HepG2 (cell line): ENCODE results near the gene ZBTB47. TPM values are rescaled to one million over a fixed set of nuclear protein-coding genes. Genes with fewer than 3 reads are reported as not detected.

Experiments used
- ATAC-seq: fragments of 200-7000 bp; cut with Tn5 transposase; 3 replicates; pipeline ENCODE4 v1.9.1; 2020; ENCODE audit warnings: mild to moderate bottlenecking, moderate library complexity
- BruUV-seq: library from RNA; stranded (reverse); fragments of 400-500 nt; replicated peaks from 2 replicates; lab custom pipeline; 2021; lab: Mats Ljungman, UMichigan
- CTCF ChIA-PET: fragments of 300-600 bp; formaldehyde crosslinking; extraction: SDS; loops from one replicate; lab custom pipeline; 2021; ENCODE audit warnings: low total read pairs, inconsistent platforms, low intra/inter-chr PET ratio; lab: Yijun Ruan, JAX
- POLR2A ChIA-PET: fragments of 350-600 bp; sonication (Branson Sonifier 250); formaldehyde crosslinking; loops from one replicate; lab custom pipeline; 2020; ENCODE audit warnings: antibody characterized with exemption, inconsistent platforms; lab: Yijun Ruan, JAX
- DNase-seq: peaks from one replicate; pipeline ENCODE4 v3.0.0-alpha.2; 2015; ENCODE audit warnings: low spot score
- FAIRE-seq: peaks from 3 replicates; lab custom pipeline; 2011; peaks lifted over from hg19 to GRCh38; lab: Jason Lieb, UNC
- H2AFZ ChIP-seq: one replicate; pipeline ENCODE4 v1.6.1; 2011; ENCODE audit warnings: low read length, inconsistent platforms
- H3K27ac ChIP-seq: fragments of 300-600 bp; 3 replicates; pipeline ENCODE4 v1.8.0; 2011; ENCODE audit warnings: mixed run types, mild to moderate bottlenecking, mixed read lengths, low read length, inconsistent platforms; ENCODE audit not compliant: insufficient read depth; ENCODE audit errors: extremely low read length
- H3K27me3 ChIP-seq, 2 experiments: fragments of 200-600 bp in 1 of 2; 2 replicates in 1 of 2; 3 replicates in 1 of 2; pipeline versions ENCODE4 v1.6.0 to v1.8.0; 2011; ENCODE audit warnings: low read length in 2 of 2, mild to moderate bottlenecking in 2 of 2, moderate library complexity in 2 of 2, inconsistent platforms in 1 of 2; ENCODE audit not compliant: insufficient read depth in 2 of 2, control insufficient read depth in 1 of 2
- H3K36me3 ChIP-seq, 2 experiments: fragments of 200-600 bp in 1 of 2; replicated peaks in 1 of 2; 2 replicates in 1 of 2; 3 replicates in 1 of 2; pipeline versions ENCODE4 v1.5.1 to v1.8.0; 2011; ENCODE audit warnings: low read length in 2 of 2, inconsistent platforms in 1 of 2; ENCODE audit not compliant: insufficient read depth in 2 of 2, control insufficient read depth in 1 of 2
- H3K4me1 ChIP-seq: 2 replicates; pipeline ENCODE4 v1.5.1; 2012; ENCODE audit warnings: low read length, inconsistent platforms; ENCODE audit not compliant: insufficient read depth
- H3K4me2 ChIP-seq: 2 replicates; pipeline ENCODE4 v1.6.0; 2011; ENCODE audit warnings: low read depth, low read length, inconsistent platforms
- H3K4me3 ChIP-seq, 3 experiments: fragments of 200-600 bp in 1 of 3; sonication (generic), shearing (Covaris generic) in 1 of 3; replicated peaks in 1 of 3; 2 replicates each; pipeline ENCODE4 v1.5.1; 2011 to 2016; ENCODE audit warnings: low read length in 3 of 3, inconsistent platforms in 2 of 3, low read depth in 2 of 3, mild to moderate bottlenecking in 2 of 3, control low read depth in 1 of 3, mixed read lengths in 1 of 3; ENCODE audit not compliant: insufficient read depth in 1 of 3
- H3K79me2 ChIP-seq: one replicate; pipeline ENCODE4 v1.6.1; 2011; ENCODE audit warnings: low read length, inconsistent platforms; ENCODE audit not compliant: insufficient read depth
- H3K9ac ChIP-seq: 2 replicates; pipeline ENCODE4 v1.6.0; 2011; ENCODE audit warnings: mild to moderate bottlenecking, low read depth, low read length, inconsistent platforms; ENCODE audit not compliant: insufficient read depth
- H3K9me3 ChIP-seq: 2 replicates; pipeline ENCODE4 v1.5.1; 2012; ENCODE audit warnings: mild to moderate bottlenecking, low read length
- H4K20me1 ChIP-seq: 2 replicates; pipeline ENCODE4 v1.6.0; 2011; ENCODE audit warnings: inconsistent platforms, mild to moderate bottlenecking, low read length, moderate library complexity; ENCODE audit not compliant: insufficient read depth
- ARNT2 ChIP-seq: sonication (generic); formaldehyde crosslinking; IDR thresholded peaks from 2 replicates; pipeline ENCODE4 v1.8.0; 2022; ENCODE audit warnings: mild to moderate bottlenecking, low read depth, missing genetic modification reagents, moderate library complexity
- KLF11 ChIP-seq: IDR thresholded peaks from 2 replicates; pipeline ENCODE4 v1.6.1; 2016; ENCODE audit warnings: missing compliant biosample characterization
- MAFG ChIP-seq: sonication (generic); formaldehyde crosslinking; IDR thresholded peaks from 2 replicates; pipeline ENCODE4 v1.5.1; 2020; ENCODE audit warnings: mild to moderate bottlenecking, missing genetic modification reagents
- MED8 ChIP-seq: sonication (generic); formaldehyde crosslinking; IDR thresholded peaks from 2 replicates; pipeline ENCODE4 v1.8.1; 2023; ENCODE audit warnings: mild to moderate bottlenecking, missing genetic modification reagents; ENCODE audit not compliant: insufficient replicate concordance
- NFATC3 ChIP-seq: sonication (generic); formaldehyde crosslinking; IDR thresholded peaks from 2 replicates; pipeline ENCODE4 v1.5.1; 2020; ENCODE audit warnings: mild to moderate bottlenecking, missing genetic modification reagents
- NFE2L2 ChIP-seq: fragments of 150-350 bp; IDR thresholded peaks from 2 replicates; pipeline ENCODE4 v1.6.1; 2014; ENCODE audit warnings: low read length
- PPARG ChIP-seq: conservative IDR thresholded peaks from 2 replicates; pipeline ENCODE4 v1.6.1; 2016; ENCODE audit warnings: missing biosample characterization, missing genetic modification reagents
- RAD21 ChIP-seq: fragments of 450-650 bp; formaldehyde crosslinking; IDR thresholded peaks from 2 replicates; pipeline ENCODE4 v1.5.0; 2020; ENCODE audit warnings: mild to moderate bottlenecking
- RBM22 ChIP-seq: fragments of 200-400 bp; formaldehyde crosslinking; optimal IDR thresholded peaks from 2 replicates; pipeline ENCODE3; 2017; ENCODE audit warnings: mild to moderate bottlenecking, low read length, moderate library complexity
- SMARCE1 ChIP-seq: fragments of 450-650 bp; IDR thresholded peaks from 2 replicates; pipeline ENCODE4 v1.6.1; 2017; ENCODE audit warnings: borderline replicate concordance
- ZNF331 ChIP-seq: sonication (generic); formaldehyde crosslinking; IDR thresholded peaks from 2 replicates; pipeline ENCODE4 v1.4.0; 2020; ENCODE audit warnings: missing genetic modification reagents
- ZNF333 ChIP-seq: sonication (generic); formaldehyde crosslinking; IDR thresholded peaks from 2 replicates; pipeline ENCODE4 v1.4.0; 2020; ENCODE audit warnings: mild to moderate bottlenecking, missing genetic modification reagents, borderline replicate concordance
- ZNF34 ChIP-seq: sonication (generic); formaldehyde crosslinking; IDR thresholded peaks from 2 replicates; pipeline ENCODE4 v1.4.0; 2020; ENCODE audit warnings: mild to moderate bottlenecking, missing genetic modification reagents, borderline replicate concordance
- ZNF430 ChIP-seq: sonication (generic); formaldehyde crosslinking; IDR thresholded peaks from 2 replicates; pipeline ENCODE4 v1.9.0; 2021; ENCODE audit warnings: mild to moderate bottlenecking, missing genetic modification reagents
- ZNF451 ChIP-seq: sonication (generic); formaldehyde crosslinking; IDR thresholded peaks from 2 replicates; pipeline ENCODE4 v1.5.0; 2020; ENCODE audit warnings: mild to moderate bottlenecking, missing genetic modification reagents
- ZNF546 ChIP-seq: sonication (generic); formaldehyde crosslinking; conservative IDR thresholded peaks from 2 replicates; pipeline ENCODE4 v1.8.1; 2023; ENCODE audit warnings: mild to moderate bottlenecking, missing genetic modification reagents
- ZNF878 ChIP-seq: sonication (generic); formaldehyde crosslinking; IDR thresholded peaks from 2 replicates; pipeline ENCODE4 v1.8.1; 2023; ENCODE audit warnings: mild to moderate bottlenecking, missing genetic modification reagents, moderate library complexity
- ZSCAN29 ChIP-seq: sonication (generic); formaldehyde crosslinking; conservative IDR thresholded peaks from 2 replicates; pipeline ENCODE4 v1.4.0; 2020; ENCODE audit warnings: mild to moderate bottlenecking, missing genetic modification reagents
- WGBS: methylation state at CpG from one replicate; pipeline ENCODE4 v1.1.6; 2017; ENCODE audit warnings: low lambda C conversion rate; 5-methylcytosine and 5-hydroxymethylcytosine counted together
- in situ Hi-C: cut with HindIII; loops from 2 replicates; pipeline ENCODE4 v1.10.0; 2017; ENCODE audit warnings: low pct_unique_long_range_greater_than_20kb; ENCODE audit not compliant: extremely low pct_ligation_motif_present
- intact Hi-C: fragments of 100-400 bp; cut with micrococcal nuclease; formaldehyde crosslinking; loops from one replicate; pipeline ENCODE4 v1.10.0; 2022; ENCODE audit not compliant: unreplicated experiment
- polyA plus RNA-seq, 8 experiments: library from polyadenylated mRNA; depleted of rRNA in 3 of 8; stranded (reverse) in 7 of 8; unstranded in 1 of 8; fragments of >200 nt; fragmentation: Illumina TruSeq in 4 of 8; extraction: Trizol in 4 of 8; gene quantifications; 2 replicates each; pipeline versions ENCODE4 v1.2.1 to v1.2.3, GENCODE V29; 2011 to 2016; ENCODE audit warnings: low read depth in 4 of 8, missing spikeins in 1 of 8, mixed read lengths in 1 of 8; ENCODE audit not compliant: insufficient read depth in 1 of 8
- total RNA-seq, 5 experiments: library from RNA; depleted of rRNA; stranded (reverse); fragments of >200 nt; fragmentation: Illumina TruSeq; extraction: Trizol; gene quantifications; 2 replicates each; pipeline ENCODE4 v1.2.3, GENCODE V29; 2016; ENCODE audit warnings: low read depth in 1 of 5
- TF ChIP-seq, protein P1 (sequence below): sonication (generic); formaldehyde crosslinking; IDR thresholded peaks from 2 replicates; pipeline ENCODE4 v1.8.1; 2023; ENCODE audit warnings: mild to moderate bottlenecking, moderate library complexity, missing genetic modification reagents
- TF ChIP-seq, protein P2 (sequence below): sonication (generic); formaldehyde crosslinking; IDR thresholded peaks from 2 replicates; pipeline ENCODE4 v1.8.1; 2023; ENCODE audit warnings: missing genetic modification reagents, inconsistent platforms, borderline replicate concordance

ZBTB47 gene
- total and polyA plus RNA-seq, 2 of the 13 experiments (the other 11 are each of a cell fraction or from before 2014, with no cell fraction given), result 1.5 to 3.1 TPM

DNA sequence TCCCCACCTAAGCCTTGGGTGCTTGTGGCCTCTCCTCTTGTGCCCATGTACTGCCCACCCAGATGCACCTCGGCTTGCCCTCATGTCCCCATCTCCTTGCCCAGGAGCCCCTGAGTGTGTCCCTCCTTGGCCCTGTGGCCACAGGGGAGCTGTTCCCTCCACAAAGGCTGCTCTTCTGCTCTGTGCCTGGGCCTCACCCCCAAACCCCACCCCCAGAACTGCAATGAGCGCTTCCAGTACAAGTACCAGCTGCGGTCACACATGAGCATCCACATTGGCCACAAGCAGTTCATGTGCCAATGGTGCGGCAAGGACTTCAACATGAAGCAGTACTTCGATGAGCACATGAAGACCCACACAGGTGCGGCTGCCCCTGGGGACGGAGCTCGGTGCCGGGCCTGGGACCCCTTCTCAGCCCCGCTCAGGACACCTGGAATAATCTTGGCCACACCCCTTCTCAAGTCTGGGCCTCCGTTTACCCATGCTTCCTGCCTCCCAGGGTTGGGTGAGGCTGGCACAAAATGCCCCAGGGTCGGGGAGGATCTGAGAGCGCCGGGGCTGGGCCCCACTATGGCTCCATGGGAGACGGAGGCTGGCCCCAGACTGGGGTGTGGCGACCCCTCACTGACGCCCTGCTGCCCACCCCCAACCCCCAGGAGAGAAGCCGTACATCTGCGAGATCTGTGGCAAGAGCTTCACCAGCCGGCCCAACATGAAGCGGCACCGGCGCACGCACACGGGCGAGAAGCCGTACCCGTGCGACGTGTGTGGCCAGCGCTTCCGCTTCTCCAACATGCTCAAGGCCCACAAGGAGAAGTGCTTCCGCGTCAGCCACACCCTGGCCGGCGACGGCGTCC lies 10.3 kb downstream of the ZBTB47 start:
- Histone ChIP-seq H4K20me1 (no peaks in the 10 kb centered on the region), H3K27me3 (no peaks in the 10 kb centered on the region), H2AFZ (no peak overlapping the region), H3K36me3 (no peaks in the 10 kb centered on the region), H3K9ac (no peak overlapping the region), H3K4me1 (peaks cover 12% of the 10 kb centered on the region), H3K9me3 (no peaks in the 10 kb centered on the region), H3K4me3 (no peak overlapping the region), H3K4me2 (no peak overlapping the region), H3K27ac (no peak overlapping the region), H3K79me2 (no peaks in the 10 kb centered on the region)
- ATAC-seq, result no peak
- DNase-seq, result no peak
- no TSS peak for BruUV-seq
- WGBS, result 92% methylated on average over 9 of the region's 38 CpGs
- no peak for FAIRE-seq
- in situ Hi-C loops, result no loop called here
- intact Hi-C loops, result no loop called here
- POLR2A ChIA-PET, result no interaction called here
- TF ChIP-seq MAFG (CRISPR knock-in tag) (no peak), SMARCE1 (no peak), PPARG (CRISPR knock-in tag) (no peak), ZNF430 (CRISPR knock-in tag) (no peak), ZNF878 (CRISPR knock-in tag) (no peak), NFE2L2 (no peak), ZNF331 (CRISPR knock-in tag) (no peak), RBM22 (no peak), ZSCAN29 (CRISPR knock-in tag) (no peak), ZNF34 (no peak), ARNT2 (CRISPR knock-in tag) (no peak), ZNF546 (CRISPR knock-in tag) (no peak), MED8 (no peak), NFATC3 (no peak), RAD21 (CRISPR knock-in tag) (no peak), ZNF333 (no peak), ZNF451 (CRISPR knock-in tag) (no peak), KLF11 (CRISPR knock-in tag) (no peak)
- TF ChIP-seq, protein P1, sequence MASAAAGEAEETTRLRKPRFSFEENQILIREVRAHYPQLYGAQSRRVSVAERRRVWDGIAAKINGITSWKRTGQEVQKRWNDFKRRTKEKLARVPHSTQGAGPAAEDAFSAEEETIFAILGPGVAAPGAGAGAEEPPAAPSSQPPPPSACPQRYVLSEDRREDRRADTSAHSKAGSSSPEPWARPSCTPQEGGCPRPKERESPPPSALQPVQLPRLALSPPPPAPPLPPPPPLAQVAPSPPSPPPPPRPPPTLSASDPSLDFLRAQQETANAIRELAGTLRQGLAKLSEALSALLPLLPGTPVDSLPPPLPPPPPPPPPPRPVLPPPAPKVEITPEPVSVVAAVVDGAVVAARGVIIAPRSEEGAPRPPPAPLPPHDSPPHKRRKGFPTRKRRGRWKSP, result no peak
- TF ChIP-seq, protein P2, sequence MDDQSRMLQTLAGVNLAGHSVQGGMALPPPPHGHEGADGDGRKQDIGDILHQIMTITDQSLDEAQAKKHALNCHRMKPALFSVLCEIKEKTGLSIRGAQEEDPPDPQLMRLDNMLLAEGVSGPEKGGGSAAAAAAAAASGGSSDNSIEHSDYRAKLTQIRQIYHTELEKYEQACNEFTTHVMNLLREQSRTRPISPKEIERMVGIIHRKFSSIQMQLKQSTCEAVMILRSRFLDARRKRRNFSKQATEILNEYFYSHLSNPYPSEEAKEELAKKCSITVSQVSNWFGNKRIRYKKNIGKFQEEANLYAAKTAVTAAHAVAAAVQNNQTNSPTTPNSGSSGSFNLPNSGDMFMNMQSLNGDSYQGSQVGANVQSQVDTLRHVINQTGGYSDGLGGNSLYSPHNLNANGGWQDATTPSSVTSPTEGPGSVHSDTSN (CRISPR knock-in tag), result no peak
- CTCF ChIA-PET, result no interaction called here
